Measurements from ENCODE around the gene TRPM3.

- no peak for TF ChIP-seq CTCF (IDR thresholded peaks at IDR 0.05; ENCODE audit: low read depth, low read length)
- TF ChIP-seq POLR2A (IDR thresholded peaks at IDR 0.05; ENCODE audit: extremely low read depth, insufficient read length), result no peak
Measured at GRCh38 chr9:70539526-70539925, 581.9 kb downstream of the TRPM3 start.
